Central memory CD8-positive, alpha-beta T cell (primary cell): ENCODE data around the gene COL4A2.

Experiments used
- ATAC-seq: fragments of 150-1000 bp; cut with Tn5 transposase; replicated peaks from 2 replicates; pipeline ENCODE4 v1.10.0; 2022; ENCODE audit warnings: mild to moderate bottlenecking, moderate FRiP score, moderate number of reproducible peaks; ENCODE audit not compliant: poor library complexity, severe bottlenecking; ENCODE audit errors: extremely low read depth
- DNase-seq, 2 donors: peaks; one replicate each; pipeline ENCODE4 v3.0.0; 2021; ENCODE audit warnings: low spot score in 2 of 2
- H3K27ac Mint-ChIP-seq: one replicate; pipeline ENCODE4 v1.8.0; 2022; ENCODE audit warnings: low read depth, mild to moderate bottlenecking, moderate library complexity, mixed read lengths
- H3K27me3 Mint-ChIP-seq: one replicate; pipeline ENCODE4 v1.8.0; 2022; ENCODE audit warnings: mixed read lengths
- H3K36me3 Mint-ChIP-seq: one replicate; pipeline ENCODE4 v1.8.0; 2022; ENCODE audit warnings: mild to moderate bottlenecking, moderate library complexity, mixed read lengths; ENCODE audit not compliant: insufficient read depth
- H3K4me1 Mint-ChIP-seq: one replicate; pipeline ENCODE4 v1.8.0; 2022; ENCODE audit warnings: mixed read lengths
- H3K4me3 Mint-ChIP-seq: one replicate; pipeline ENCODE4 v1.8.0; 2022; ENCODE audit warnings: mild to moderate bottlenecking, moderate library complexity, mixed read lengths
- H3K9me3 Mint-ChIP-seq: one replicate; pipeline ENCODE4 v1.8.0; 2022; ENCODE audit warnings: mixed read lengths

The COL4A2 gene

DNA sequence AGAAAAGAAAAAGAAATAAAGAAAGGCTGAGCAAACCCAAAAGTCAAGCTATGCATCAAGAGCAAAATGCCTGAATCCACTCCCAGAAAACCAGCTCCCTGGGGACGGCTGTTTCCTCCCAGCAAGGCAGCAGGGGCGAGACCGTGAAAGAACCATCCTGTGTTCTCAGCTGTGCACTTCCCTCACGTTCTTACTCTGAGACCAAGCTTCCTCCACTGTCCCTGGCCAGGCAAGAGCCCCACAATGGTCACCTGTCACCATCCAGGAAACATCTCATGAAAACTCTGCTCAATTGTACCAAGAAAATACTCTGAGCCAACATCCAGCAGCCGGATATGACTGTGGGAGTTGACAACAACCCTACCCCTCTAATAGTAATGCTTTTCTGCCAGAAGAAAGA, 231.5 kb downstream of the COL4A2 start:
- Mint-ChIP-seq H3K36me3 (no peaks in the 10 kb centered on the region), H3K4me1 (no peaks in the 10 kb centered on the region), H3K4me3 (no peak overlapping the region), H3K27me3 (peaks cover under 1% of the 10 kb centered on the region), H3K9me3 (no peaks in the 10 kb centered on the region), H3K27ac (no peak overlapping the region)
- DNase-seq (no peak), ATAC-seq (no peak)

- H3K4me1 Mint-ChIP-seq, result no peaks in the 10 kb centered on the region
- no peak for DNase-seq
- no peaks in the 10 kb centered on the region for H3K9me3 Mint-ChIP-seq
- H3K27me3 Mint-ChIP-seq, result peaks cover 9% of the 10 kb centered on the region
- no peak for ATAC-seq
- H3K4me3 Mint-ChIP-seq, result no peak overlapping the region
- no peaks in the 10 kb centered on the region for H3K36me3 Mint-ChIP-seq
- H3K27ac Mint-ChIP-seq, result no peak overlapping the region
These were observed 232.8 kb downstream of the COL4A2 start for GRCh38 chr13:110539894-110540293.

DNA sequence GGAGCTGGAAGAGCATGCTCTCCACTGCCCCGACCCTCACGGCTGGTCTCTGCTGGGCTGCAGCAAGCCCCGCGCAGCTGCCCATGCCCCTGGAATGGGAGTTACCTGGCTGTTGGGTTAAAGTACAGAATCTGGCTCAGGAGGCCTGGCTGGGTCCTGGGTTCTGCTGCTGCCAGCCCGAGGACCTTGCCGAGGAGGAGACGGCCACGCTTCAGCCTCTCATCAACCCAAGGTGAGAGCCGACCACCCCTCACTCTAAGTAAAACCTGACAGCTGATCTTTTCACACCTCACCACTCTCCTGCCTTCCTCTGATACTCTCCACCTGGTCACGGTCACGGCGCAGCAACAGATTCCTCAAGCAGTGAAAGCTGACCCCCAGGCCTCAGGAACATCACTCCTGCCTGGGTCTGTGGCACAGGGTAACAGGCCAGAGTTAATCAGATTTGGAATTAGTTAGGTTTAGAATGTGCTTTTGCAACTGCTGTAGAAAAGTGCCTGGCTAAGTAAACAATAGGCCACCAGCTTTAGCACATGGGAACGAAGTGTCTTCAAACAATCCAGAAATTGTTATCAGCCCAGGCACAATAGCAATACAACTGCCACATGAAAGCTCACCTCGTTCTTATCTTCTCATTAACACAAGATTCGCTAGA, 233.9 kb downstream of the COL4A2 start:
- H3K4me1 Mint-ChIP-seq, result no peaks in the 10 kb centered on the region
- no peak for ATAC-seq
- H3K36me3 Mint-ChIP-seq, result peaks cover 2% of the 10 kb centered on the region
- H3K27me3 Mint-ChIP-seq, result peaks cover 10% of the 10 kb centered on the region
- no peaks in the 10 kb centered on the region for H3K9me3 Mint-ChIP-seq
- no peak overlapping the region for H3K4me3 Mint-ChIP-seq
- H3K27ac Mint-ChIP-seq, result no peak overlapping the region
- no peak for DNase-seq

DNA sequence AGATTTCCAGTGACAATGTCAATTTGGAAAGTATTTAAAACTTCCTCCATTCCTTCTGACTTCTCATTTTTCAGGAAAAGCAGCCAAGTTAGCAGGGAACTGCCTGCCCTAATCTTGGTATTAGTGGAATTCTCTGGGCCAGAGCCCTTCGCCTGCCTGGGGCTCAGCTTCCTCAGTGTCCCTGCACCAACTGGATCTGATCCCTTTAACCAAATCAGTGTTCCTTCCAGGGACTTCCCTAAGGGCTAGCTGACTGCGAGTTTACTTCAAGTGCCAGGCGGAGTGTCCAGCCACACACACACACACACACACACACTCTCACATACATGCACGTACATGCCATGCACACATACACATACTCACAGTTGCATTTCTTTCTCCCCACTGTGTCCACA, 234.4 kb downstream of the COL4A2 start:
- DNase-seq (no peak), ATAC-seq (no peak)
- H3K27ac Mint-ChIP-seq, result no peak overlapping the region
- no peaks in the 10 kb centered on the region for H3K9me3 Mint-ChIP-seq
- H3K4me1 Mint-ChIP-seq, result no peaks in the 10 kb centered on the region
- no peak overlapping the region for H3K4me3 Mint-ChIP-seq
- H3K36me3 Mint-ChIP-seq, result peaks cover 2% of the 10 kb centered on the region
- peaks cover 10% of the 10 kb centered on the region for H3K27me3 Mint-ChIP-seq

DNA sequence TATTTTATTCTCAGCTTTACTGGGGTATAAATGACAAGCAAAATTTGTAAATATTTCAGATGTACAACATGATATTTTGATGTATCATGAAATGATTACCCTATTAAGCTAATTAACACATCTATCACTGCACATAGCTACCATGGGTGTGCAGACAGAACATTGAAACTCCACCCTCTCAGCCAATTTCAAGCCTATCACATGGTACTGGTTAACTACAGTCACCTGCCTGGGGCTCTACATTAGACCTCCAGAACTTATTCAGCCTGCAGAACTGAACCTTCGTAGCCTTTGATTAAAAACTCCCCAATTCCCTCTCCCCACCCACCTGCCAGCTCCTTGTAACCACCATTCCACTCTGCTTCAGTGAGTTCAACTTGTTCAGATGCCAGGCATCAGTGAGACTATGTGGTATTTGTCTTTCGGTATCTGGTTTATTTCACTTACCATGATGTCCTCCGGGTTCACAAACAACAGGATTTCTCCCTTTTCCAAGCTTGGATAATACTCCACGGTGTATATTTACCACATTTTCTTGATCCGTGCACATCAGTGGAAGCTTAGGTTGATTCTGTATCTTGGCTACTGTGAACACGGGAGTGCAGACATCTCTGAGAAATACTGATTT, 235.2 kb downstream of the COL4A2 start:
- Mint-ChIP-seq H3K9me3 (no peaks in the 10 kb centered on the region), H3K4me1 (no peaks in the 10 kb centered on the region), H3K27me3 (peaks cover 10% of the 10 kb centered on the region), H3K4me3 (no peak overlapping the region), H3K27ac (no peak overlapping the region), H3K36me3 (peaks cover 2% of the 10 kb centered on the region)
- DNase-seq (no peak), ATAC-seq (no peak)

- ATAC-seq (no peak), DNase-seq (no peak)
- no peak overlapping the region for H3K4me3 Mint-ChIP-seq
- H3K9me3 Mint-ChIP-seq, result no peaks in the 10 kb centered on the region
- no peak overlapping the region for H3K27ac Mint-ChIP-seq
- peaks cover 10% of the 10 kb centered on the region for H3K27me3 Mint-ChIP-seq
- H3K4me1 Mint-ChIP-seq, result peaks cover 6% of the 10 kb centered on the region
- H3K36me3 Mint-ChIP-seq, result peaks cover 2% of the 10 kb centered on the region
These were observed 239.3 kb downstream of the COL4A2 start for GRCh38 chr13:110546378-110546777.

GRCh38 chr13:110546926-110547325, 239.8 kb downstream of the COL4A2 start:
- Mint-ChIP-seq H3K4me3 (no peak overlapping the region), H3K9me3 (no peaks in the 10 kb centered on the region), H3K27ac (no peak overlapping the region), H3K36me3 (peaks cover 2% of the 10 kb centered on the region), H3K4me1 (peaks cover 6% of the 10 kb centered on the region), H3K27me3 (peaks cover 10% of the 10 kb centered on the region)
- DNase-seq, result no peak
- no peak for ATAC-seq

- ATAC-seq (no peak), DNase-seq (no peak)
- H3K27me3 Mint-ChIP-seq, result peaks cover 8% of the 10 kb centered on the region
- H3K4me3 Mint-ChIP-seq, result no peak overlapping the region
- no peaks in the 10 kb centered on the region for H3K9me3 Mint-ChIP-seq
- H3K4me1 Mint-ChIP-seq, result peaks cover 6% of the 10 kb centered on the region
- H3K27ac Mint-ChIP-seq, result peak overlapping the region; percentile 63
- peaks cover 2% of the 10 kb centered on the region for H3K36me3 Mint-ChIP-seq
These were observed 242.1 kb downstream of the COL4A2 start for GRCh38 chr13:110548891-110549794.

DNA sequence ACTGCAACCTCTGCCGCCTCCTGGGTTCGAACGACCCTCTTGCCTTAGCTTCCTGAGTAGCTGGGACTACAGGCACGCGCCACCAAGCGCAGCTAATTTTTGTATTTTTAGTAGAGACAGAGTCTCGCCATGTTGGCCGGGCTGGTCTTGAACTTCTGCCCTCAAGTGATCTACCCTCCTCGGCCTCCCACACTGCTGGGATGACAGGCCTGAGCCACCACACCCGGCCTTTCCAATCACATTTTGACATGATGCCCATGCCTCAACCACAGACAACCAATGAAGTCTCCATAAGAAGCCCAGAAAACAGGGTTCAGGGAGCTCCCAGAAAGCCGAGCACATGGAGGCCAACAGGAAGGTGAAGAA, 242.7 kb downstream of the COL4A2 start:
- ATAC-seq (no peak), DNase-seq (no peak)
- Mint-ChIP-seq H3K27me3 (peaks cover 2% of the 10 kb centered on the region), H3K4me1 (peaks cover 6% of the 10 kb centered on the region), H3K27ac (no peak overlapping the region), H3K9me3 (no peaks in the 10 kb centered on the region), H3K36me3 (peaks cover 2% of the 10 kb centered on the region), H3K4me3 (no peak overlapping the region)

DNA sequence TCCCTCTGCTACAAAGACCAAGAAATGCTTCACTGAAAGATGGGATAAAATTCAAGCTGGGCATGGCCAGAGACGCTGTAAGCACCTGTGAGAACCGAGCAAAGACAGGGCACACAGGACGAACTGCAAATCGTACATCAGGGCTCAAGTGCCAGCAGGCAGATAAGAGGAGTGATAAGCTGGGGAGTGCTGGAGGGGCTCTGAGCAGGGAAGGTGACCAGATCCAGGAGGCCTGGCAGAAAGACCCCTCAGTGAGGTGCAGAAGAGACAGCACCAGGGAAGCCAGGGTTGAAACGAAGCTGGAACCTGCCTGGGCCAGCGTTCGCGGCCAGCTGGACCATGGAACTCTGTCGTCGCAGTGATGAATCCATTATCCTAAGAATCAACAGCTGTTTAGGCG, 244.2 kb downstream of the COL4A2 start:
- Mint-ChIP-seq H3K9me3 (no peaks in the 10 kb centered on the region), H3K27me3 (no peaks in the 10 kb centered on the region), H3K36me3 (no peaks in the 10 kb centered on the region), H3K27ac (no peak overlapping the region), H3K4me3 (no peak overlapping the region), H3K4me1 (peaks cover 12% of the 10 kb centered on the region)
- ATAC-seq (no peak), DNase-seq (no peak)

GRCh38 chr13:110552767-110553166, 245.7 kb downstream of the COL4A2 start:
- no peak for DNase-seq
- Mint-ChIP-seq H3K4me1 (peaks cover 12% of the 10 kb centered on the region), H3K27me3 (no peaks in the 10 kb centered on the region), H3K27ac (no peak overlapping the region), H3K36me3 (no peaks in the 10 kb centered on the region), H3K9me3 (no peaks in the 10 kb centered on the region), H3K4me3 (no peak overlapping the region)
- ATAC-seq, result no peak

DNA sequence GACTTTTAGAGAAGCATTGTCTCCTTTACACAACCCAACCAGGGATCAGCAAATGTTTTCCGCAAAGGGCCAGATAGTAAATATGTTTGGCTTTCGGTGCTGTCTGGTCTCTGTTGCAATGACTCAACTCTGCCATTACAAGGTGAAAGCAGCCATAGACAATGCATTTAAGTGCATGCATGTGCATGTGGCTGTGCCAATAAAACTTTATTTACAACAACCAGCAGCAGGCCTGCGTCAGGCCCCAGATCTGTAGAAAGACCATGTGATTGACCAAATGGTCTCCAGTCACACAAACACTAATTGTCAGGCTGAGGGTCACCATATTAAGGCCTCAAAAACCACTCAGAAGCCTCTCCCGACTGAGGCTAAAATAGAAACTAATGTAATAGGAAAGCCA, 246.3 kb downstream of the COL4A2 start:
- no peak for ATAC-seq
- DNase-seq, result no peak
- Mint-ChIP-seq H3K27ac (no peak overlapping the region), H3K27me3 (no peaks in the 10 kb centered on the region), H3K36me3 (no peaks in the 10 kb centered on the region), H3K4me3 (no peak overlapping the region), H3K9me3 (no peaks in the 10 kb centered on the region), H3K4me1 (peaks cover 12% of the 10 kb centered on the region)
